Liver (tissue), 9 donors: ENCODE data around the gene NAV2. TPM values are rescaled to one million over a fixed set of nuclear protein-coding genes. Genes with fewer than 3 reads are reported as not detected.

Experiments used
- DNase-seq: peaks from one replicate; pipeline ENCODE4 v3.0.0-alpha.2; 2017; ENCODE audit warnings: low spot score
- H3K27ac ChIP-seq, 2 donors: one replicate each; pipeline ENCODE4 v1.7.0; 2013; ENCODE audit warnings: inconsistent platforms in 2 of 2, low read length in 2 of 2, control low read depth in 1 of 2, low read depth in 1 of 2, mild to moderate bottlenecking in 1 of 2
- H3K27me3 ChIP-seq, 4 donors: one replicate each; pipeline versions ENCODE4 v1.6.1 to v1.7.0; 2013; ENCODE audit warnings: low read length in 3 of 4, inconsistent platforms in 1 of 4, mild to moderate bottlenecking in 1 of 4, moderate library complexity in 1 of 4; ENCODE audit not compliant: control insufficient read depth in 4 of 4, insufficient read depth in 4 of 4
- H3K36me3 ChIP-seq, 4 donors: one replicate each; pipeline versions ENCODE4 v1.6.1 to v1.7.0; 2013; ENCODE audit warnings: low read length in 3 of 4, mild to moderate bottlenecking in 3 of 4, low read depth in 1 of 4, moderate library complexity in 1 of 4; ENCODE audit not compliant: control insufficient read depth in 4 of 4, insufficient read depth in 3 of 4
- H3K4me1 ChIP-seq, 4 donors: one replicate each; pipeline versions ENCODE4 v1.6.1 to v1.7.0; 2013; ENCODE audit warnings: low read length in 3 of 4, mild to moderate bottlenecking in 3 of 4, moderate library complexity in 1 of 4; ENCODE audit not compliant: control insufficient read depth in 4 of 4, insufficient read depth in 4 of 4
- H3K4me3 ChIP-seq, 3 donors: one replicate each; pipeline versions ENCODE4 v1.6.1 to v1.7.0; 2013; ENCODE audit warnings: low read length in 3 of 3, control low read depth in 1 of 3, low read depth in 1 of 3, mild to moderate bottlenecking in 1 of 3
- H3K9ac ChIP-seq, 2 donors: one replicate each; pipeline ENCODE4 v1.7.0; 2013; ENCODE audit warnings: low read length in 2 of 2, mild to moderate bottlenecking in 2 of 2, moderate library complexity in 2 of 2, control low read depth in 1 of 2, low read depth in 1 of 2
- H3K9me3 ChIP-seq, 4 donors: one replicate each; pipeline versions ENCODE4 v1.6.1 to v1.7.0; 2013; ENCODE audit warnings: low read length in 3 of 4; ENCODE audit not compliant: control insufficient read depth in 4 of 4
- ATF3 ChIP-seq: IDR thresholded peaks from 2 replicates; pipeline ENCODE4 v1.6.1; 2016; ENCODE audit warnings: antibody characterized with exemption
- EGR1 ChIP-seq, 2 donors: IDR thresholded peaks; 2 replicates each; pipeline ENCODE4 v1.6.1; 2016 to 2018; ENCODE audit warnings: antibody characterized with exemption in 2 of 2, low read depth in 2 of 2
- FOXA1 ChIP-seq: IDR thresholded peaks from 2 replicates; pipeline ENCODE4 v1.6.1; 2016; ENCODE audit warnings: antibody characterized with exemption
- FOXA2 ChIP-seq: IDR thresholded peaks from 2 replicates; pipeline ENCODE4 v1.6.1; 2016; ENCODE audit warnings: antibody characterized with exemption
- GABPA ChIP-seq, 2 donors: IDR thresholded peaks in 1 of 2; conservative IDR thresholded peaks in 1 of 2; 2 replicates each; pipeline ENCODE4 v1.6.1; 2016; ENCODE audit warnings: antibody characterized with exemption in 2 of 2, mild to moderate bottlenecking in 1 of 2, moderate library complexity in 1 of 2
- HNF4A ChIP-seq, 2 donors: conservative IDR thresholded peaks; 2 replicates each; pipeline ENCODE4 v1.6.1; 2016; ENCODE audit warnings: antibody characterized with exemption in 2 of 2, mild to moderate bottlenecking in 2 of 2
- HNF4G ChIP-seq: IDR thresholded peaks from 2 replicates; pipeline ENCODE4 v1.6.1; 2016; ENCODE audit warnings: antibody characterized with exemption
- JUND ChIP-seq, 2 donors: IDR thresholded peaks; 2 replicates each; pipeline ENCODE4 v1.6.1; 2016; ENCODE audit warnings: antibody characterized with exemption in 2 of 2
- MAX ChIP-seq: IDR thresholded peaks from 2 replicates; pipeline ENCODE4 v1.6.1; 2016; ENCODE audit warnings: antibody characterized with exemption
- NR2F2 ChIP-seq: IDR thresholded peaks from 2 replicates; pipeline ENCODE4 v1.6.1; 2016; ENCODE audit warnings: antibody characterized with exemption
- RAD21 ChIP-seq, 2 donors: IDR thresholded peaks; 2 replicates each; pipeline ENCODE4 v1.6.1; 2016; ENCODE audit warnings: antibody characterized with exemption in 2 of 2, mild to moderate bottlenecking in 2 of 2
- RXRA ChIP-seq, 2 donors: IDR thresholded peaks; 2 replicates each; pipeline ENCODE4 v1.6.1; 2017 to 2018; ENCODE audit warnings: antibody characterized with exemption in 2 of 2, mild to moderate bottlenecking in 1 of 2
- SP1 ChIP-seq: IDR thresholded peaks from 2 replicates; pipeline ENCODE4 v1.6.1; 2018; ENCODE audit warnings: antibody characterized with exemption, mild to moderate bottlenecking
- TAF1 ChIP-seq: conservative IDR thresholded peaks from 2 replicates; pipeline ENCODE4 v1.6.1; 2016; ENCODE audit warnings: antibody characterized with exemption, mild to moderate bottlenecking
- YY1 ChIP-seq: IDR thresholded peaks from 2 replicates; pipeline ENCODE4 v1.6.1; 2016; ENCODE audit warnings: antibody characterized with exemption, mild to moderate bottlenecking
- WGBS: extraction: QIAGEN DNeasy Blood & Tissue Kit; methylation state at CpG from one replicate; pipeline ENCODE4 v1.1.7; 2013; 5-methylcytosine and 5-hydroxymethylcytosine counted together
- polyA plus RNA-seq, 2 donors: library from polyadenylated mRNA; stranded (reverse) in 1 of 2; unstranded in 1 of 2; fragments of 200-250 nt in 1 of 2; fragments of >200 nt in 1 of 2; fragmentation: Nextera tagmentation in 1 of 2; extraction: Ambion mirVana in 1 of 2; gene quantifications; one replicate each; pipeline versions ENCODE4 v1.2.1 to v1.2.3, GENCODE V29; 2013 to 2015
- total RNA-seq, 2 donors: library from RNA; depleted of rRNA; stranded (reverse); fragments of >200 nt; gene quantifications; one replicate each; pipeline ENCODE4 v1.2.3, GENCODE V29; 2014
- TF ChIP-seq, protein P1 (sequence below): fragments of 150-350 bp; IDR thresholded peaks from 2 replicates; pipeline ENCODE4 v1.5.1; 2017; ENCODE audit warnings: improper control_type of control experiment, low read depth, low read length; ENCODE audit not compliant: missing input control
- donor health status: healthy.
- donor health status: healthy.
- donor health status: healthy.
- donor health status: healthy.
- donor health status: healthy.

NAV2 gene
- total and polyA plus RNA-seq, 4 donors = 6.3 to 20.5 (median 11.6) TPM

DNA sequence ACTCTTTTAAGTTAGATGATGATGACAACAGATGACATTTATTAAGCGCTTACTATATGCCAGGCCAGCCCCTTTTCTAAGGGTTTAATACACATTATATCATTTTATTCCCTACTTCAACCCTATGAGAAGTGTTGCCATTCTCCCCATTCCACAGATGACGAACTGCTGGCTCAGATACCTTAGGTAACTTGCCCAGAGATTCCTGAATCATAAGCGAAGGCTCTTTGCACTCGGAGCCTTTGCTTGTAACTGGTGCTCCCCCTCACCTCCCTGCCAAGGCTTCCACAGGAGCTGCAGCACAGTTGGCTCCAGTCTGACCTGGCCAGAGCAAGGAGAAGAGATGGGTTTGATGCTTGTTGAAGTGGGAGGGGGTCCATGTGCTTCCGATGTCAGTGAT lies 404.7 kb downstream of the NAV2 start (continued):
- TF ChIP-seq MAX (no peak), FOXA1 (no peak), JUND (IDR thresholded peaks at IDR 0.05) (no peak), EGR1 (IDR thresholded peaks at IDR 0.05; ENCODE audit: low read depth in 2 of 2) (no peak), FOXA2 (no peak), NR2F2 (no peak)

DNA sequence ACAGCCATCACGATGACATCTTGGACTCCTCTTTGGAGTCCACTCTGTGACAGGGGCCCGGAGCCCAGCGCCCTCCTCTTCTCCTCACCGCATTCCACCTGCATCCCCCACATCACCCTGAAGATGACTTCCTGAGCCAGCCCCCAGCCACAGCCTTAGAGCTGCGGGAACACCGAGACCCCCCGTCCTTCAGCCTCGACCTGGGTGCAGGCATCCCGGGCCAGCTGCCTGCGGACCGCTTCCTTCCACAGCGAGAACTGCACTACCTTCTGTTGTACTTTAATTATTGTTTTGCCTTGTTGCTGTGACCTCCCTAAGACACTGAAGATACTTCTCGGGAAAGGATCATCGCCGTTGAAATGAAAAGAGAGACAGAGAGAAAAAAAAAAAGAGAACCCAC lies 405.6 kb downstream of the NAV2 start:
- no peaks in the 10 kb centered on the region for H3K27me3 ChIP-seq
- H3K4me1 ChIP-seq = no peaks in the 10 kb centered on the region
- no peaks in the 10 kb centered on the region for H3K9me3 ChIP-seq
- peaks cover 2 to 40% (median 38%) of the 10 kb centered on the region in 4 donors for H3K36me3 ChIP-seq
- H3K4me3 ChIP-seq = no peak overlapping the region
- no peak for TF ChIP-seq RAD21 (IDR thresholded peaks at IDR 0.05)
- TF ChIP-seq MAX = no peak
- TF ChIP-seq YY1 = no peak
- TF ChIP-seq GABPA (IDR thresholded peaks at IDR 0.05 in 1 of 2, conservative IDR thresholded peaks at IDR 0.05 in 1 of 2) = no peak
- TF ChIP-seq TAF1 = no peak
- TF ChIP-seq SP1 = no peak
- no peak for TF ChIP-seq RXRA (IDR thresholded peaks at IDR 0.05)
- no peak for TF ChIP-seq ATF3
- no peak for TF ChIP-seq HNF4G
- TF ChIP-seq, protein P1, sequence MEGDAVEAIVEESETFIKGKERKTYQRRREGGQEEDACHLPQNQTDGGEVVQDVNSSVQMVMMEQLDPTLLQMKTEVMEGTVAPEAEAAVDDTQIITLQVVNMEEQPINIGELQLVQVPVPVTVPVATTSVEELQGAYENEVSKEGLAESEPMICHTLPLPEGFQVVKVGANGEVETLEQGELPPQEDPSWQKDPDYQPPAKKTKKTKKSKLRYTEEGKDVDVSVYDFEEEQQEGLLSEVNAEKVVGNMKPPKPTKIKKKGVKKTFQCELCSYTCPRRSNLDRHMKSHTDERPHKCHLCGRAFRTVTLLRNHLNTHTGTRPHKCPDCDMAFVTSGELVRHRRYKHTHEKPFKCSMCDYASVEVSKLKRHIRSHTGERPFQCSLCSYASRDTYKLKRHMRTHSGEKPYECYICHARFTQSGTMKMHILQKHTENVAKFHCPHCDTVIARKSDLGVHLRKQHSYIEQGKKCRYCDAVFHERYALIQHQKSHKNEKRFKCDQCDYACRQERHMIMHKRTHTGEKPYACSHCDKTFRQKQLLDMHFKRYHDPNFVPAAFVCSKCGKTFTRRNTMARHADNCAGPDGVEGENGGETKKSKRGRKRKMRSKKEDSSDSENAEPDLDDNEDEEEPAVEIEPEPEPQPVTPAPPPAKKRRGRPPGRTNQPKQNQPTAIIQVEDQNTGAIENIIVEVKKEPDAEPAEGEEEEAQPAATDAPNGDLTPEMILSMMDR = no peak
- no peak for TF ChIP-seq FOXA1
- no peak for TF ChIP-seq FOXA2
- no peak for TF ChIP-seq JUND (IDR thresholded peaks at IDR 0.05)
- no peak for TF ChIP-seq NR2F2
- TF ChIP-seq EGR1 (IDR thresholded peaks at IDR 0.05; ENCODE audit: low read depth in 2 of 2) = no peak
- 96% methylated on average over 15 of the region's 15 CpGs for WGBS
- no peak overlapping the region for H3K27ac ChIP-seq
- no peak overlapping the region for H3K9ac ChIP-seq
- DNase-seq = no peak

- TF ChIP-seq EGR1 (IDR thresholded peaks at IDR 0.05; ENCODE audit: low read depth in 2 of 2) = no peak
- no peak for TF ChIP-seq HNF4A (conservative IDR thresholded peaks at IDR 0.05)
- TF ChIP-seq HNF4G = no peak
- no peak for TF ChIP-seq GABPA (IDR thresholded peaks at IDR 0.05 in 1 of 2, conservative IDR thresholded peaks at IDR 0.05 in 1 of 2)
- TF ChIP-seq TAF1 = no peak
- H3K36me3 ChIP-seq = peaks cover 2 to 40% (median 33%) of the 10 kb centered on the region in 4 donors
- no peak overlapping the region for H3K27ac ChIP-seq
- no peaks in the 10 kb centered on the region for H3K4me1 ChIP-seq
- H3K4me3 ChIP-seq = no peak overlapping the region
- DNase-seq = no peak
- 95% methylated on average over 12 of the region's 12 CpGs for WGBS
- no peak overlapping the region for H3K9ac ChIP-seq
- H3K27me3 ChIP-seq = no peaks in the 10 kb centered on the region
- H3K9me3 ChIP-seq = no peaks in the 10 kb centered on the region
Observed at GRCh38 chr11:20119315-20119714, 406.7 kb downstream of the NAV2 start.
